Fibroblast of the aortic adventitia (primary cell): Measurements from ENCODE around the gene BRAT1. TPM values are rescaled to one million over a fixed set of nuclear protein-coding genes. Genes with fewer than 3 reads are reported as not detected.

Source experiments
- DNase-seq: peaks from one replicate; pipeline ENCODE4 v3.0.0-alpha.2; 2010; ENCODE audit warnings: low read depth
- H3K4me3 ChIP-seq: 2 replicates; pipeline ENCODE4 v1.5.1; 2011; ENCODE audit warnings: low read depth, mild to moderate bottlenecking, control low read depth, low read length, moderate library complexity
- total RNA-seq: library from RNA; depleted of rRNA; stranded (reverse); fragments of >200 nt; gene quantifications from 2 replicates; pipeline ENCODE4 v1.2.3, GENCODE V29; 2012; ENCODE audit warnings: low replicate concordance
- TF ChIP-seq, protein P1 (sequence below): IDR thresholded peaks from 2 replicates; pipeline ENCODE4 v1.5.1; 2011; ENCODE audit warnings: mild to moderate bottlenecking, low read length, control low read depth, inconsistent platforms; ENCODE audit not compliant: insufficient read depth

Gene BRAT1
- total RNA-seq, 1 donor, result 22.3 TPM

- no peak for DNase-seq
- TF ChIP-seq, protein P1, sequence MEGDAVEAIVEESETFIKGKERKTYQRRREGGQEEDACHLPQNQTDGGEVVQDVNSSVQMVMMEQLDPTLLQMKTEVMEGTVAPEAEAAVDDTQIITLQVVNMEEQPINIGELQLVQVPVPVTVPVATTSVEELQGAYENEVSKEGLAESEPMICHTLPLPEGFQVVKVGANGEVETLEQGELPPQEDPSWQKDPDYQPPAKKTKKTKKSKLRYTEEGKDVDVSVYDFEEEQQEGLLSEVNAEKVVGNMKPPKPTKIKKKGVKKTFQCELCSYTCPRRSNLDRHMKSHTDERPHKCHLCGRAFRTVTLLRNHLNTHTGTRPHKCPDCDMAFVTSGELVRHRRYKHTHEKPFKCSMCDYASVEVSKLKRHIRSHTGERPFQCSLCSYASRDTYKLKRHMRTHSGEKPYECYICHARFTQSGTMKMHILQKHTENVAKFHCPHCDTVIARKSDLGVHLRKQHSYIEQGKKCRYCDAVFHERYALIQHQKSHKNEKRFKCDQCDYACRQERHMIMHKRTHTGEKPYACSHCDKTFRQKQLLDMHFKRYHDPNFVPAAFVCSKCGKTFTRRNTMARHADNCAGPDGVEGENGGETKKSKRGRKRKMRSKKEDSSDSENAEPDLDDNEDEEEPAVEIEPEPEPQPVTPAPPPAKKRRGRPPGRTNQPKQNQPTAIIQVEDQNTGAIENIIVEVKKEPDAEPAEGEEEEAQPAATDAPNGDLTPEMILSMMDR, result no peak
- no peak overlapping the region for H3K4me3 ChIP-seq
These were observed 41.6 kb downstream of the BRAT1 start for GRCh38 chr7:2513702-2514101.

DNA sequence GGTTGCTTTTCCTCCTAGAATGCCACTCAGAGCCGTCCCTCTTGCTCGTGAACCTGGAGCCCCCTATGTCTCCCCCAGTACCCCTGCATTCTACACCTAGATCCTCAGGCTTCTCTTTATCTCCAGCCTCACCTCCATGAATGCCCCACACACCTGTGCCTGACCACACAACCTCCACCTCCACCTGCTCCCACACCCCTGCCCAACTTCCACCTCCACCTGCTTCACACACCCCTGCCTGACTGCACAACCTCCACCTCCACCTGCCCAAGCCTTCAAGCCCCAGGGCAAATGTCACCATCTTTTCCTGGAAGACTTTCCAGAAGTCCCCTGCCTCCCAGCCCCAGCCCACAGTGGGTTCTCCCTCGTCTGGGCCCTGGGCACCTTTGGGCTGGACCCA lies 42.6 kb downstream of the BRAT1 start:
- TF ChIP-seq, protein P1, result no peak
- no peak for DNase-seq
- no peak overlapping the region for H3K4me3 ChIP-seq

- peak; percentile 43 for DNase-seq
- TF ChIP-seq, protein P1, result no peak
- no peak overlapping the region for H3K4me3 ChIP-seq
These were observed 43.1 kb downstream of the BRAT1 start for GRCh38 chr7:2512179-2512661.

DNA sequence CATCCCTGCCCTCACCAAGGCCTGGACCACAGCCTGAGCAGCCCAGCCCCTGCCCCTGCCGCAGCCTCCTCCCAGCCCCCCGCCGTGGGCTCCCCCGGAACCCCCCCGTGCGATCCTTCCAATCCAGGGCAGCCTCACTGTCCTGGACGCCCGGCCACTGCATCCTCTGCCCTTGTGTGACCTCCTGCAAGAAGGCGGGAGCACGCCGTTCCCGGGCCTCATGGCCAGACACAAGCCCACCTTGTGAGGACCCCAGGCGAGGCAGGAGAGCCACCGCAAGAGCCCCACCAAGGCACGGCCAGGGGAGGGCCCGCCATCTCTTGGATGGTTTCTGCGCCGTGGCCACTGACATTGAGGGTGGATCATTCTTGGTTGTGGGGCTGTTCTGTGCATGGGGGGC lies 43.6 kb downstream of the BRAT1 start:
- H3K4me3 ChIP-seq, result no peak overlapping the region
- DNase-seq, result no peak
- TF ChIP-seq, protein P1, result no peak

DNA sequence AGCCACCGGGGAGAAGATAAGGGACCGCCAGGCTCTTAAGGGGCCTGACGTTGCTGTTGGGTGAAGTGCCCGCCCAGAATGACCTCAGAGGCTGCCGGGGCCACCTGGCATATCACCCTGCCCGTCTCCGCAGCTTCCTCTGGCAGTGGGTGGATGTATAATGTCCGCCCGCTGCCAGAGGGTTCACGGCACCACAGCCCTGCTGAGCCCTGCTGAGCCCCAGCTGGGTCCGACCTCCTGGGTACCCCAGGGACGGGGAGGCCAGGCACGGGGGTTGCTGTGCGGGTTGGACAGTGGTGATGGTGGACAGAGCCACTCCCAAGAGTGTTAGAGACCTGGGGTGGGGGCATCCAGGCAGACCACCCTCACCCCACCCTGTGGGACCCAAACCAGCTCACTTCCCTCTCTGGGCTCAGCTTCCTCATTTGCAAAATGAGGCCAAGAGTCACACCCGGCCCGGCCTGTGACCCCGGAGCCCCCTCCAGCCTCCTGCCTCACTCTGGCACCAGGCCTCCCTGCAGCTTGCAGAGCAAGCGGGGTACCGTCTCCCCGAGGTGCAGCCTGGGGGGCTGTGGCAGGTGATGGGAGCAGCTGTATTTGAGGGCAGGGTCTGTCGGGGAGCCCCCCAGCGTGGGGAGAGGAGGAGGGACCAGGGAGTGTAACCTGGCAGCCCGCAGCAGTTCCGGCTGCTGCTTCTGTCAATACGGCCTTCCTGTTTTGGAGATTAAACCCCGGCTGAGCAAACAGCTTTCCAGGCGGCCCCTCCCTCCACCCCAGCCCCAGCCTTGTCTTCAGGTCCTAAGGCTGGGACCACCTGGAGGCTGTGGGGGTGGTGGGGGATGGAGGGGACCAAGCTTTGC lies 44.2 kb downstream of the BRAT1 start:
- H3K4me3 ChIP-seq, result no peak overlapping the region
- TF ChIP-seq, protein P1, result no peak
- no peak for DNase-seq

GRCh38 chr7:2510130-2510776 lies 45.1 kb downstream of the BRAT1 start:
- no peak for DNase-seq
- no peak overlapping the region for H3K4me3 ChIP-seq
- TF ChIP-seq, protein P1, result no peak
